AG04450 (cell line): Measurements from ENCODE around the gene SERPINA10. TPM values are rescaled to one million over a fixed set of nuclear protein-coding genes. Genes with fewer than 3 reads are reported as not detected.

Experiments
- CTCF ChIA-PET: fragments of 300-600, 350-600 bp; formaldehyde crosslinking; extraction: SDS; loops from one replicate; lab custom pipeline; 2022; ENCODE audit warnings: antibody characterized with exemption, inconsistent platforms; lab: Charles Lee
- POLR2A ChIA-PET: fragments of 350-600 bp; formaldehyde crosslinking; extraction: SDS; loops from one replicate; lab custom pipeline; 2021; ENCODE audit warnings: antibody characterized with exemption, inconsistent platforms; lab: Yijun Ruan, JAX
- DNase-seq: peaks from one replicate; pipeline ENCODE4 v3.0.0-alpha.2; 2011; ENCODE audit warnings: low read depth, low spot score
- H3K27ac ChIP-seq: one replicate; pipeline ENCODE4 v1.5.1; 2012; ENCODE audit warnings: low read depth, low read length, control low read depth
- H3K27me3 ChIP-seq: one replicate; pipeline ENCODE4 v1.6.0; 2012; ENCODE audit warnings: low read length; ENCODE audit not compliant: control insufficient read depth, insufficient read depth
- H3K4me3 ChIP-seq: 2 replicates; pipeline ENCODE4 v1.5.1; 2011; ENCODE audit warnings: mild to moderate bottlenecking, low read depth, low read length, control low read depth
- H3K9me3 ChIP-seq: 2 replicates; pipeline ENCODE4 v1.5.1; 2012; ENCODE audit warnings: low read length; ENCODE audit not compliant: control insufficient read depth, insufficient read depth
- CTCF ChIP-seq: IDR thresholded peaks from 2 replicates; pipeline ENCODE4 v1.5.1; 2011; ENCODE audit warnings: low read depth, low read length, control low read depth, inconsistent platforms
- polyA minus RNA-seq: library from RNA; depleted of rRNA, polyadenylated mRNA; stranded (reverse); fragments of >200 nt; gene quantifications from 2 replicates; pipeline ENCODE4 v1.2.3, GENCODE V29; 2011; rRNA and poly(A)+ RNA removed
- polyA plus RNA-seq: library from polyadenylated mRNA; depleted of rRNA; stranded (reverse); fragments of >200 nt; gene quantifications from 2 replicates; pipeline ENCODE4 v1.2.3, GENCODE V29; 2011; rRNA removed

SERPINA10 gene
- polyA plus RNA-seq (not detected in 2 replicates), polyA minus RNA-seq (not detected in 2 replicates)

- Histone ChIP-seq H3K27ac (no peak within 1 kb of the TSS), H3K4me3 (no peak within 1 kb of the TSS), H3K27me3 (peaks cover 2% of the 10 kb centered on the region), H3K9me3 (no peaks in the 10 kb centered on the region; the same call in 1 of the 2 replicates)
- CTCF ChIA-PET, result no interaction called here
- no peak for DNase-seq
- POLR2A ChIA-PET, result no interaction called here
- TF ChIP-seq CTCF, result no peak
Measured at GRCh38 chr14:94292872-94293577, at the start of gene SERPINA10. TSS of gene SERPINA10 (minus strand) at chr14:94293268. CDS start at chr14:94290593, 2,675 bp downstream.

GRCh38 chr14:94342334-94342934 lies 49.4 kb upstream of the SERPINA10 start:
- no peak for TF ChIP-seq CTCF
- peak; percentile 99 for DNase-seq
- Histone ChIP-seq H3K4me3 (no peak overlapping the region), H3K9me3 (no peaks in the 10 kb centered on the region; the same call in 1 of the 2 replicates), H3K27ac (peak overlapping the region; percentile 52), H3K27me3 (no peaks in the 10 kb centered on the region)
- CTCF ChIA-PET, result interaction anchor here (0.8 kb wide), 1 partner anchor 210 kb away, joined by 3 read pairs; no protein-coding TSS in a partner anchor
- POLR2A ChIA-PET, result interaction anchor here (0.7 to 1.6 kb wide), 3 partner anchors 12 to 32 kb away, joined by 3 to 5 read pairs (median 3); no protein-coding TSS in a partner anchor

- Histone ChIP-seq H3K9me3 (no peaks in the 10 kb centered on the region; the same call in 1 of the 2 replicates), H3K27ac (peak overlapping the region; percentile 52), H3K4me3 (no peak overlapping the region), H3K27me3 (no peaks in the 10 kb centered on the region)
- POLR2A ChIA-PET, result interaction anchor here (0.7 to 1.6 kb wide), 3 partner anchors 11 to 32 kb away, joined by 3 to 5 read pairs (median 3); no protein-coding TSS in a partner anchor
- CTCF ChIA-PET, result interaction anchor here (0.8 kb wide), 1 partner anchor 210 kb away, joined by 3 read pairs; no protein-coding TSS in a partner anchor
- TF ChIP-seq CTCF, result no peak
- DNase-seq, result no peak
Measured at GRCh38 chr14:94341656-94342333, 48.7 kb upstream of the SERPINA10 start.

- DNase-seq, result no peak
- no peak for TF ChIP-seq CTCF
- Histone ChIP-seq H3K27ac (no peak overlapping the region), H3K4me3 (no peak overlapping the region), H3K27me3 (no peaks in the 10 kb centered on the region), H3K9me3 (no peaks in the 10 kb centered on the region)
- POLR2A ChIA-PET, result no interaction called here
- CTCF ChIA-PET, result interaction anchor here (1.2 kb wide), 1 partner anchor 146 kb away, joined by 3 read pairs; no protein-coding TSS in a partner anchor
Measured at GRCh38 chr14:94340533-94340932, 47.5 kb upstream of the SERPINA10 start.
